HCT116 (cell line): Measurements from ENCODE around the gene DOCK9. TPM values are rescaled to one million over a fixed set of nuclear protein-coding genes. Genes with fewer than 3 reads are reported as not detected.
A peak's percentile ranks its signal among the peaks of the same experiment; 100 is the strongest.
"Not testable (repeated sequence)": the region's sequence is repeated elsewhere in the genome, so short reads cannot be mapped to it uniquely, and the experiment has no call there.

Experiments used
- ATAC-seq: fragments of 200-7000 bp; cut with Tn5 transposase; 2 replicates; pipeline ENCODE4 v1.9.1; 2020; ENCODE audit warnings: mild to moderate bottlenecking, moderate library complexity
- BruUV-seq: library from RNA; stranded (reverse); fragments of 400-500 nt; replicated peaks from 2 replicates; lab custom pipeline; 2021; lab: Mats Ljungman, UMichigan
- CTCF ChIA-PET: fragments of 300-600 bp; sonication (Branson Sonifier 250); formaldehyde crosslinking; loops from one replicate; lab custom pipeline; 2021; ENCODE audit warnings: antibody characterized with exemption; lab: Charles Lee
- POLR2A ChIA-PET: fragments of 300-600, 350-600 bp; sonication (Branson Sonifier 250); formaldehyde crosslinking; loops from one replicate; lab custom pipeline; 2021; ENCODE audit warnings: antibody characterized with exemption; lab: Charles Lee
- RAD21 ChIA-PET, 2 experiments: fragments of 300-600 bp; sonication (Branson Sonifier 250); formaldehyde crosslinking; loops; one replicate each; lab custom pipeline; 2023; ENCODE audit warnings: low total read pairs in 2 of 2; ENCODE audit not compliant: uncharacterized antibody in 2 of 2, unreplicated experiment in 2 of 2, low non-redundant PET in 1 of 2; lab: Charles Lee
- DNase-seq: peaks from one replicate; pipeline ENCODE4 v3.0.0-alpha.2; 2010; ENCODE audit warnings: low read depth, low spot score
- H2AFZ ChIP-seq: fragments of 200-600 bp; shearing (Covaris generic), sonication (generic); 2 replicates; pipeline ENCODE4 v1.6.1; 2017; ENCODE audit warnings: low read depth, mixed run types, mixed read lengths, antibody characterized with exemption, low read length; ENCODE audit not compliant: poor library complexity, severe bottlenecking
- H3K27ac ChIP-seq: 2 replicates; pipeline ENCODE4 v1.5.1; 2012; ENCODE audit warnings: low read depth, low read length
- H3K27me3 ChIP-seq: fragments of 200-600 bp; sonication (generic); 2 replicates; pipeline ENCODE4 v1.6.1; 2016; ENCODE audit warnings: mixed run types, low read length, mixed read lengths; ENCODE audit not compliant: insufficient read depth
- H3K36me3 ChIP-seq, 2 experiments: fragments of 200-500 bp in 1 of 2; fragments of 200-600 bp in 1 of 2; sonication (Bioruptor generic) in 1 of 2; sonication (generic) in 1 of 2; 2 replicates each; pipeline versions ENCODE4 v1.5.1 to v1.6.1; 2014 to 2016; ENCODE audit warnings: low read length in 2 of 2, inconsistent platforms in 1 of 2, mixed read lengths in 1 of 2, mixed run types in 1 of 2; ENCODE audit not compliant: insufficient read depth in 2 of 2, control insufficient read depth in 1 of 2
- H3K4me1 ChIP-seq, 2 experiments: fragments of 200-600 bp in 1 of 2; sonication (generic) in 1 of 2; 2 replicates each; pipeline versions ENCODE4 v1.5.1 to v1.6.1; 2012 to 2017; ENCODE audit warnings: low read length in 2 of 2, inconsistent platforms in 1 of 2, mild to moderate bottlenecking in 1 of 2, mixed read lengths in 1 of 2, mixed run types in 1 of 2, moderate library complexity in 1 of 2; ENCODE audit not compliant: insufficient read depth in 2 of 2, control insufficient read depth in 1 of 2
- H3K4me2 ChIP-seq: fragments of 200-600 bp; sonication (generic); 2 replicates; pipeline ENCODE4 v1.6.1; 2017; ENCODE audit warnings: mixed run types, low read length, mixed read lengths
- H3K4me3 ChIP-seq, 2 experiments: fragments of 200-600 bp in 1 of 2; sonication (generic) in 1 of 2; replicated peaks in 1 of 2; 2 replicates each; pipeline ENCODE4 v1.5.1; 2011 to 2016; ENCODE audit warnings: low read length in 2 of 2, control low read depth in 1 of 2, low read depth in 1 of 2, mild to moderate bottlenecking in 1 of 2, mixed read lengths in 1 of 2, mixed run types in 1 of 2
- H3K79me2 ChIP-seq: fragments of 200-600 bp; sonication (generic); 2 replicates; pipeline ENCODE4 v1.6.1; 2017; ENCODE audit warnings: mild to moderate bottlenecking, mixed run types, low read length, moderate library complexity, mixed read lengths; ENCODE audit not compliant: insufficient read depth
- H3K9ac ChIP-seq: fragments of 200-600 bp; sonication (generic); 2 replicates; pipeline ENCODE4 v1.6.1; 2016; ENCODE audit warnings: low read length, mixed read lengths
- H3K9me2 ChIP-seq: fragments of 200-600 bp; sonication (generic), shearing (Covaris generic); 2 replicates; pipeline ENCODE4 v1.6.1; 2017; ENCODE audit warnings: mixed run types, mild to moderate bottlenecking, moderate library complexity; ENCODE audit not compliant: insufficient read depth
- H3K9me3 ChIP-seq, 2 experiments: fragments of 200-500 bp in 1 of 2; fragments of 200-600 bp in 1 of 2; sonication (Bioruptor generic) in 1 of 2; sonication (generic) in 1 of 2; 2 replicates each; pipeline ENCODE4 v1.6.1; 2014 to 2017; ENCODE audit warnings: low read length in 2 of 2, mixed read lengths in 2 of 2, inconsistent platforms in 1 of 2, low read depth in 1 of 2, mild to moderate bottlenecking in 1 of 2, mixed run types in 1 of 2, moderate library complexity in 1 of 2; ENCODE audit not compliant: control insufficient read depth in 1 of 2, insufficient read depth in 1 of 2
- H4K20me1 ChIP-seq: fragments of 200-600 bp; sonication (generic), shearing (Covaris generic); 2 replicates; pipeline ENCODE4 v1.6.1; 2017; ENCODE audit warnings: mixed run types, mild to moderate bottlenecking, moderate library complexity; ENCODE audit not compliant: insufficient read depth
- EZH2phosphoT487 ChIP-seq: fragments of 200-600 bp; IDR thresholded peaks from 2 replicates; pipeline ENCODE4 v1.6.1; 2018; ENCODE audit warnings: antibody characterized with exemption, borderline replicate concordance
- FOSL1 ChIP-seq: IDR thresholded peaks from 2 replicates; pipeline ENCODE4 v1.6.1; 2012; ENCODE audit warnings: low read depth
- intact Hi-C: fragments of 100-400 bp; cut with micrococcal nuclease; formaldehyde crosslinking; loops from 2 replicates; pipeline ENCODE4 v1.10.0; 2022
- total RNA-seq: library from RNA; stranded (reverse); gene quantifications from one replicate; pipeline ENCODE4 v1.2.1, GENCODE V29; 2021; ENCODE audit not compliant: unreplicated experiment

The DOCK9 gene
- total RNA-seq, 1 experiment from 2014 or later = 58.8 TPM

DNA sequence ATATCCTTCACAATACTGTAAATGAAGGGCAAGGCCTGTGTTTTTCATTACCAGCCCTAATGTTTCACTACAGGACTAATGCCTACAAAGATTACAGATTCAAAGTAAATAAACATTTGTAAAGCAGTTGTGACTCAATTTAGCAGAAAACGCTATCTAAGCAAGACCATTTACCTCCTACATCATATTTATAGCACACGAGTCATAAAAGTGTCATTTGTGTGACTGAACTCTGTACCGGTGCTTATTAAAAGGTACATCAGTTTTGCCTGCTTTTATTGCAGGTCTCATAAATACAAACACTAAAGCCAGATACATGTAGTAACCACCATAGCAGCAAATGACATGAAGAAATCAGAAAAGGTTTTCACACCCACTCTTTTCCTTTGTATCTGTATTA is 163.9 kb downstream of the DOCK9 start:
- DNase-seq = no peak
- Histone ChIP-seq H3K4me2 (peak overlapping the region; percentile 3; the same call in 1 of the 2 replicates), H3K9me3 (no peaks in the 10 kb centered on the region), H3K4me1 (peaks cover 0 to 9% of the 10 kb centered on the region in 2 experiments; a peak in 2 of 4 replicates), H3K79me2 (no peaks in the 10 kb centered on the region), H3K36me3 (no peaks in the 10 kb centered on the region; a peak in 1 of 4 replicates), H3K27ac (no peak overlapping the region), H4K20me1 (no peaks in the 10 kb centered on the region), H3K9me2 (no peaks in the 10 kb centered on the region), H3K9ac (no peak overlapping the region), H2AFZ (no peak overlapping the region), H3K4me3 (no peak overlapping the region), H3K27me3 (no peaks in the 10 kb centered on the region)
- no TSS peak for BruUV-seq
- POLR2A ChIA-PET = no interaction called here
- RAD21 ChIA-PET = no interaction called here
- ATAC-seq = no peak
- intact Hi-C loops = no loop called here
- CTCF ChIA-PET = no interaction called here
- TF ChIP-seq EZH2phosphoT487 (no peak), FOSL1 (peak; percentile 3; the same call in 1 of the 2 replicates)
- TF ChIP-seq, all 23 proteins: peak for 1

DNA sequence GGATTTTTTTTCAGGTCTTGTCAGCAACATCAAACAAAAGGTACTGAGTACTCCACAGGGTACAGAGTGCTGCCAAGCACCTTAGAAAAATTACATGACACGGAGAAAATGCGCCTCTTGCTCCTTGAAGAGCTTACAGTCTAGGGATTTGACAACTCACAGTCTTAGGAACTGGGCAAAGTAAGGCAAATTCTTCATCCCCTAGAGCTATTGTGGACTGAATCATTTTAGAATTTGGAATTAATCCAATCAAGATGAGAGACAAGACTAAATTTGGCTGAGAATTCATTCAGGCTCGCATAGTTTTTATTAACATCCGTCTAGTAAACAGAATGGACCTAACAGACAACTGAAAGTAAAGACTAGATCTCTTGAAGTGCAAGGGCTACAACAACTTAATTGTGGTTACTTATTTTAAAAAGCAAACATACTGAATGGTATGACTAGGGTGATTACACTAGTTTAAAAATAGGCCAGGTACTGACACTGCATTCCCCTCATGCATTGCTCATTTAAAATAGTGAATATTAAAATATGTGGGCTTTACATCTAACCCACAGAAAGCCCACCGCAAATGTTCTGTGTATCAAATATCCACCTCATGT is 165.6 kb downstream of the DOCK9 start:
- H4K20me1 ChIP-seq, H3K36me3 ChIP-seq, H3K4me3 ChIP-seq, intact Hi-C loops, H3K9me2 ChIP-seq, H3K4me2 ChIP-seq, H3K27ac ChIP-seq, H3K9ac ChIP-seq, H3K9me3 ChIP-seq, H3K4me1 ChIP-seq, POLR2A ChIA-PET, H3K79me2 ChIP-seq, H3K27me3 ChIP-seq, RAD21 ChIA-PET, H2AFZ ChIP-seq, DNase-seq, ATAC-seq: not testable (repeated sequence)
- CTCF ChIA-PET = interaction anchor here (1.6 kb wide), 1 partner anchor 139 kb away, joined by 3 read pairs; no protein-coding TSS in a partner anchor
- TSS peak; percentile 82 for BruUV-seq
